Myocyte (in vitro differentiated cells): ENCODE results near the gene OPHN1. TPM values are rescaled to one million over a fixed set of nuclear protein-coding genes. Genes with fewer than 3 reads are reported as not detected.

Source experiments
- DNase-seq: peaks from one replicate; pipeline ENCODE4 v3.0.0-alpha.2; 2012; ENCODE audit warnings: low read depth
- total RNA-seq: library from RNA; depleted of rRNA; stranded (reverse); fragments of >200 nt; gene quantifications from 2 replicates; pipeline ENCODE4 v1.2.3, GENCODE V29; 2014

The OPHN1 gene
- total RNA-seq, 1 donor from 2014 or later: 8.1 TPM

DNA sequence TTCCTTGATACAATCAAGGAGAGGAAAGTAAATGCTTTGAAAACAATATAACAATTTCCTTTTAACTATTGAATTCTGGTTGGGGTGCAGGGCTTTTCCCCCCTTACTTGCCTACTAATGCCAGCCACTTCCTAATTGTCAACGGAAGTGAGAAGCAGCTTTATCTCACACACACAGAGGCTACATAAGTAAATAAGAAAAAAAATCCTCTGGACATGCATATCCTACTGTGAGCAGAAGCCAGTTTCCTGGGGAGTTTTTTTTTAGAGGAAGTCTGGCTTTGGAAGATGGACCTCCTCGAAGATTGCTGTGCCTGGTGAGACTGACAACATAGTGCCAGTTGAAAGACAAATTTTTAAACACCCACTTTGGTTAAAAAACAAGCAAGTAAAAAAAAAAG, 180.6 kb downstream of the OPHN1 start:
- no peak for DNase-seq

- no peak for DNase-seq
Observed at GRCh38 chrX:68249903-68250302, 183.4 kb downstream of the OPHN1 start.

- DNase-seq: peak; percentile 57
Observed at GRCh38 chrX:68249401-68249831, 183.9 kb downstream of the OPHN1 start.

DNA sequence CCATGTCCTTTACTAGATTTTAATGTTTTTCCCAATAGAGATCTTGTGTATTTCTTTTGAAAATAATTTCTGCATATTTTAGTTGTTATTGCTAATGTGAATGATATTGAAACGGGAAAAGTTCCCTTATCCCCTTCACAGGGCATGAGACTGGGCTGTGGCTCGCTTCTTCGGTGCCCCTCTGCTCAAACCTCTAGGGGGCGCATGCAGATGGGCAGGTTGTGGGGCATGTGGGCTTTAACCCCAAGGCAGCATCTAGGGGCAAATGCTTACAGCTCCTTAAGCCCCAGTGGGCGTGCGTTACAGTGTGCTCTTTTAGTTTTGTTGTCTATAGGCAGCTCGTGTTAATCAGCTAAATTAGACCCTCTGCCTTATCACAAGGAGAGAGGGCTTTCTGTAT, 194.7 kb downstream of the OPHN1 start:
- no peak for DNase-seq

DNA sequence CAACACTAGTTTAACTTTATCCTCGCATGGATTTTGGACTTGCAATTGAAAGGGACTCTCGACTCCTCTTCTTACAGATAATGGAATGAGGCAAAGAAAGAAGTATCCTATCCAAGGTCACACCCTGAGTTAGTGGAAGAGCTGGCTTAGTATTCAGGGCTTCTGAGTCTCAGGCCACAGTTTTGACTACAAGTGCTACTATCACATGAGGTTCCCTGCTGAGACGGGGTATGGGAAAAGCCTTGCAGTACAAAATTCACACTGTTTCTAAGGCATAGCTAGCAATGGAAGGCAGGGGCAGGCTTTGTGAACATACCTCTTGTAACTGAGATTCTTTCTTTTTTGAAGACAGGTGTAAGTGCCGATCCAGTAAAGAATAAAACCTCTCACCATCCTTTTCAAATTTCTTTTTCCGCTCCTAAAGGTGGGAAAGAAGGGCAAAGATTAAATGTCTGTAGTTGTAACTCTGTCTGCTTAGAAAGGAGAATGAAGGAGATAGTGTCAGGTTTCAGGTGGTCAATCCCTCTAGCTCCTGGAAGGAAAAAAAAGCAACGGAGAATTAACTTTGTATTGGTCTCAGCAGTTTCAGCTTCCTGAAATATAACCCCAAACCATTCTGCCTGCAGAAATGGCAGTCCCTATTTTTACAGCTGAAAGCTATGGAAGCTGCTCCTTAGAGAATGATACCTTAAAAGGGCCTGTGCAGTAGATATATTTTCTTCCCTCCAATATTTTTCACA, 199.0 kb downstream of the OPHN1 start:
- peak; percentile 10 for DNase-seq

GRCh38 chrX:68232206-68232605, 201.1 kb downstream of the OPHN1 start:
- DNase-seq: no peak

DNA sequence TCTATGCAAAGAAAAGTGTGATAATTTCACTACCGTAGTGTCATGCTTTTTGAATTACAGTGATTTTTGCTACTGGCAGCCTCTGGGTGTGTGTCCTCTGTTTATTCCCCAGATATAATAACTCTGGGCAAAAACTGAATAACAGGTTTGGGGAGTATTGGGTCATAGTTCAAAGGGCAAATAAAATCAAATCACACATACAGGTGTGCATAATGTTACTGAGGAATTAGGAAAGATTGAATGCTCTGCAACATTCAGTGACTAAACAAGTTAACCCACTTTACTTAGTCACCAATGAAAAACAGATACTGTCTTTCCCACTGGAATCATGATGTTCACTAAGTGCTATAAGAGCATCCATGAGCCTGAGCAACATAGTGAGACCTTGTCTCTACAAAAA, 224.3 kb downstream of the OPHN1 start:
- no peak for DNase-seq

- DNase-seq: no peak
Observed at GRCh38 chrX:68204521-68205038, 228.7 kb downstream of the OPHN1 start.

DNA sequence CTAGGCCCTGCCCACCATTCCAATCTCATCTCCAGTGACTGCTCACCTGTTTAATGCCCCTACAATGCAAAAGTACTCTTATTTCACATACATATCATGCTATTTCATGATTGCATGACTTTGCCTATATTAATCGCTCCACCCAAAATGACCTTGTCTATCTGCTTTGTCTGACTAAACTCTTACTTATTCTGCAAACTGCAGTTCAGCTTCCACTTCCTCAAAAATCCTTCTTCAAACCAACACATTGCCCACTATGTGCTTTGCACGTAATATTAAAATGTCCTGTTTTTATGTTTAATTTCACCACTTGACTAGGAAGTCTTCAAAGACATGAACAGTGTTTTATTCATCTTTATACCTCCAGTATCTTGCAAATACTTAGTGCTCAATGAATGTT, 229.6 kb downstream of the OPHN1 start:
- no peak for DNase-seq

GRCh38 chrX:68203211-68203610, 230.1 kb downstream of the OPHN1 start:
- DNase-seq: no peak

DNA sequence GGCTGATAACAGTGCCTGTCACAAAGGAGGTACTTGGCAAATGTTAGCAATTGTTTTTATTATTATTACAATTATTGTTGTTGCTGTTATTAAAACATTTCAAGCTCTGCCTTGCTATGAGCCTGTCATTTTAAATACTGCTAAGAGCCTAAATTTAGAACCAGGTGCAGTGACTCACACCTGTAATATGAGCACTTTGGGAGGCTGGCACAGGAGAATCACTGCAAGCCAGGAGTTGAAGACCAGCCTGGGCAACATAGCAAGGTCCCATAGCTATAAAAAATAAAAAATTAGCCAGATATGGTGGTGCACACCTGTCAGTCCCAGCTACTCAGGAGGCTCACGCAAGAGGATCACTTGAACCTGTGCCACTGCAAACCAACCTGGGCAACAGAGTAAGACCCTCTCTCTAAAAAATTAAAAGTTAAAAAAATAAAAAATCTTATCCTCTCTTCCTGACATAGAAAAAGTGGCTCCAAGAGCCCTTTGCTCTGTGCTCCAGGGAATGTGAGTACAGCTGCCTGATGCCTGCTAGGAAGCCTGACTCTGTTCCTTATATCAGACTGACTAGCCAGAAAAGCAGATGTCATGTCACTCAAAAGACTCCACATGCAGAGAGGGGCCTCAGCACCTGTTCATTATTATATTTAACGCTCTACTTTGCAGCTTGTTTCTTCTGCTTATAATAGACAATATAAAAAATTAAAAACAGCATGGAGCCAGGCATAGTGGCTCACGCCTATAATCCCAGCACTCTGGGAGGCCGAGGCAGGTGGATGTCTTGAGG, 234.0 kb downstream of the OPHN1 start:
- DNase-seq: peak; percentile 88

GRCh38 chrX:68196939-68197791, 236.1 kb downstream of the OPHN1 start:
- peak; percentile 50 for DNase-seq

- DNase-seq: no peak
Observed at GRCh38 chrX:68195561-68195960, 237.7 kb downstream of the OPHN1 start.

- no peak for DNase-seq
Observed at GRCh38 chrX:68193786-68194185, 239.5 kb downstream of the OPHN1 start.

DNA sequence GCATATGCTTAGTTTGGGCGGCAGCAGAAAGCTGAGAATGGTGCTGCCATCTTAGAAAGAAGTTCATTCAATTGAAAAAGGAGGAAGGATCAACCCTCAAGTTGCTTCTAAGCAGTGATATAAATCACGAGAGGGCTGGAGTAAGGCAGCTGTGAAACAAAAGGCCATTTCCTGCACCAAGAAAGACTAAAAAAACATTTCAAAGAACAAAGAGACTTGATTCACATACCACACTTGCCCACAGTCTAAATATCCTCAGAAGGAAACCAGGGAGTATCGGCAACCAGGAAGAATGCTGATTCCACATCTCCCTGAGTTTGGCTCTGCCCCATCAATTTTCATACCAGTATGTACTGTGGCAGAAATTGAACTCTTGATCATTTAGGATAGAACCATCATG, 240.1 kb downstream of the OPHN1 start:
- peak; percentile 21 for DNase-seq

DNA sequence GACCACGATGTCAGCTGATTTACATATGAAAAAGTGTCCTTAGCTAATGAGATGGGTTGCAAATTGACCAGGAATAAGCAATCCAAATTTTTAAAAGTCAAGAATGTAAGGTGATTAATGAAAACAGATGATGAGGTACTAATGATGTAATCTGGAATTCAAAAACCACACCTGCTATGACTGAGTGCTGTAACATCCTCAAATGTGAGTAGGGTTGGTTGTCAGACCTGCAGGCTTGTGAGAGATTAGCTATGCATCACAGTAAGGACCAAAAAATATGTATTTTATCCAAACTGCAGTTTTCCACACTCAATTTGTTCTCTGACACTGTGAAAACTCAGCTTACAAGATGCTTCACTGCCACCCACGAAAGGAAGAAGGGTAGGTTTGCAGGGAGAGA, 242.5 kb downstream of the OPHN1 start:
- DNase-seq: no peak

- DNase-seq: no peak
Observed at GRCh38 chrX:68186552-68187262, 246.6 kb downstream of the OPHN1 start.

DNA sequence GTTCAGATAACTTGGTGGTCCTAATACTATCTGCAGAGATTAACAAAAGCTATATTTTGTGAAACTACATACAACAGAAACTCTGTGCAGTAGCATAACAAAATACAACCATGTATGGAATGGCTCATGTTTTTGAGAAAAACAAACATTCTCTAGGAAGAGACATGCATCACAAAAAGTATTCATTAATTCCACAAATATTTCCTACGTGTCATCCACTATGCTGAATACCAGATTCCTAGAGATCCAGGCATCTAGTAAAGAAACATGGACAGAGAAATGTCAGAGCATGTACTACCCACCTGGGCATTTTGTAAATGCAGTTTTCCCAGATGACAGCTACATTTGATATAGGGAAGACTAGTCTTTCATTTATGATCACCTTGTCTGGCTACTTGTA, 248.1 kb downstream of the OPHN1 start:
- no peak for DNase-seq

- peak; percentile 54 for DNase-seq
Observed at GRCh38 chrX:68183612-68184214, 249.6 kb downstream of the OPHN1 start.

DNA sequence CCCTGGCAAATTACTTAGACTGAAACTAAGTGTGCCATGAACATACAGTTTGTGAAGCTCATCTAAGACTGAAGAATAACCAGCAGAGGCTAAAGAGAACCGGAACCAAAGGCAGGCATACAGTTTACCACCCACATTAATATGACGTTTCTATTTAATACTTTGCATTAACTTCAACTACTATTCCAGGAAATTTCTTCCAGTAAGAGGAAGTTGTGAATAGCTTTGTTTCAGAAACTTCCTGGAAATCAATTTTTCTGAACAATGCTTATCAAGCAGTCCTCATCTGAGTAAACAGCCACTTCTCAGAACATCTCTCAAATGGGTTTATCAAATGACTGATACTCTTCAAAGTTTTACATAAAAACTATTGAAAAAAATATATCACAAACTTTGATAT, 252.7 kb downstream of the OPHN1 start:
- no peak for DNase-seq
